HG02938 (cell line): ENCODE results near the gene DYNC2I2.
"Not testable (repeated sequence)": the region's sequence is repeated elsewhere in the genome, so short reads cannot be mapped to it uniquely, and the experiment has no call there.

Experiments
- ATAC-seq: cut with Tn5 transposase; IDR thresholded peaks from one replicate; pipeline ENCODE4 v1.9.1; 2021; ENCODE audit warnings: mild to moderate bottlenecking, moderate library complexity; ENCODE audit not compliant: unreplicated experiment

Gene DYNC2I2

DNA sequence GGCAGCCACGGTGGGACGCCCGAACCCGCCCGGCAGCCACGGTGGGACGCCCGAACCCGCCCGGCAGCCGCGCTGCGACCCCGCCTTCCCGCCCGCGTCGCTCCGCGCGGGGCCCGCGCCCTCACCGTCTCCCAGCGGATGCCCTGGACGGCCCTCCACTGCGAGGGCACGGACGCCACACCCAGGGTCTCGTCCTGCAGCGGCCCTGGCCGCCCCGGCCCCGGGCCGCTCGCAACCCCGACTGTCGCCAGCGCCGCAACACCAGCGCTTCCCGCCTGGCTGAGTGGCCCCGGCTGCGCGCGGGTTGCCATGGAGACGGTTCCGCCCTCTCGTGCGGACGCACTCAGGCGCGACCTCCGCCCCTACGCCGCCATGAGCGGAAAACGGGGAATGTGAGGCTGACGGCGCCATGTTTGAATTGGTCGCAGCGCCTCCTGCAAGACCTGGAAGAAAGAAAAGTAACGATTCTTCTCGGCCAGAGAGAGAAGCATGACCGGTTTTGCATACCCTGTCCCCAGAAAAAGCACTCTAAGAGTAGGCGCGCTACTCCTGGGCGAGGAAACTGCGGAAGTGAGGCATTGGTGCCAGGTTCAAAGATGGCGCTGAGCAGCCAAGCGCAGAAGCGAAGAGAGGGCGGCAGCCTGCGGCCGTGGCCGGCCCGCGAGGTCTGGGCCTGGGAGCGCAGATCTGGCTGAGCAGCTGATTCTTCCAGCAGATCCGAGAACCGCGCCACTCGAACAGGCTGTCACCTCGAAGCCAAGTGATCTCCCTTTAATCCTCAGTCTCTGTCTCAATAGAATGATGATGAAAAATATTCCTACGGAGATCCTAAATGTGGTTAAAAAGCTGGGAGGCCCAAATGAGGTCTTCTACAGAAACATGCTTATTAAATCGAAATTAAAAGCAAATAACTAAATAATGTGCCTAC lies at the start of gene DYNC2I2:
DYNC2I2 (minus strand) TSS at position 432 of the 928 bp plus-strand sequence; CDS start at position 311, 121 bp downstream.
- peak; percentile 48 for ATAC-seq

DNA sequence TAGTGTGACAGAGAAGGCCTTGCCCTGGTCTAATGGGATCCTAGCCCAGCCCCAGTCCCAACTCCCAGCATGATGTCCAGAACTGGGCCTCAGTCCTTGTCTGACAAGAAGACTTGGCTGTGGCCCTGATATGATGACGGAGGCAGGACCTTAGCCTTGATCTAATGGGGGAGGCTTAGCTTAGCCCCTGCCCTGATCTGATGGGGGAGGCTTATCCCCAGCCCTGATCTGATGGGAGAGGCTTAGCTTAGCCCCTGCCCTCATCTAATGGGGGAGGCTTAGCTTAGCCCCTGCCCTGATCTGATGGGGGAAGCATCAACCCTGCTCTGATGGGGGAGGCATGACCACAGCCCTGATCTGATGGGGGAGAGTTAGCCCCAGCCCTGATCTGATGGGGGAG lies 49.4 kb upstream of the DYNC2I2 start:
- no peak for ATAC-seq

DNA sequence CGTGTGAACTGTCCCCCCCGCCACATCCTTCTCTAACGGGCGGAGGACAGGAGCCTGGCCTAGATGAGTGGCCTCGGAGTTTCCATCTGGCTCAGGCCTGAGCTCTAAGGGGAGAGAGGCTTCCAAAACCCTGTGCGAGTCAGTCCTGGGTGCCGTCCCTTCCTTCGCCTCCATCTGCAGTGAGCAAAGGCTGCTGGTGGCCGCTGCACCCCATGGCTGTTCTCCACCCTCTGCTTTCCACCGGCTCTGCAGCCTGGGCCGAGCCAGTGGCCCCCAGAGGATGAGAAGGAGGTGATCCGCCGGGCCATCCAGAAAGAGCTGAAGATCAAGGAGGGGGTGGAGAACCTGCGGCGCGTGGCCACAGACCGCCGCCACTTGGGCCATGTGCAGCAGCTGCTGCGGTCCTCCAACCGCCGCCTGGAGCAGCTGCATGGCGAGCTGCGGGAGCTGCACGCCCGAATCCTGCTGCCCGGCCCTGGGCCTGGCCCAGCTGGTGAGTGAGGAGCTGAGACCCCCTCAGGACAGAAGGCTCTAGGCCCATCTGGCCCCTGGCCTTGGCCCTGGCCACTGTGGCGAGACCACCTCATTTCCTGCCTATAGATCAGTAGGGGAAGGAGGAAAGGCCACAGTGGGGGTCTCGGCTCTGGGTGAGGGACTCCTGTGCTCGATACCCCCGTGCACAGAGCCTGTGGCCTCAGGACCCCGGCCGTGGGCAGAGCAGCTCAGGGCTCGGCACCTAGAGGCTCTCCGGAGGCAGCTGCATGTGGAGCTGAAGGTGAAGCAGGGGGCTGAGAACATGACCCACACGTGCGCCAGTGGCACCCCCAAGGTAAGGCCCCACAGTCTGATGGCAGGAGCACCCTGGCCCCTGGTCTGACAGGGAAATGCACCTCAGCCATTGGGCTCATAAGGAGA lies 48.7 kb upstream of the DYNC2I2 start:
- no peak for ATAC-seq

DNA sequence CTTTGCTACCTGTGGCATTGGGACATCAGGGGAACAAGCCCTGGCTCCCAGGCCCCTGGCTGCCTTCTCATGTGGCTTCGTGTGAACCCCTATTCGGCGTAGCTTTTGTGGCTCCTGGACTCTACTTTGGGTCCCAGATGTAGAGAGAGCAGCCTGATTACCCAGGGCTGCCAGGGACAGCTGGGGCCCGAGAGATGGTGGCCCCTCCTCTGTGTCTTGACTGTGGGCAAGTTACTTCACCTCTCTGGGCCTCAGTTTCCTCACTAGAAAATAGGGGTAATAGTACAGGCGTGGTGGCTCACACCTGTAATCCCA lies 47.7 kb upstream of the DYNC2I2 start:
- no peak for ATAC-seq

DNA sequence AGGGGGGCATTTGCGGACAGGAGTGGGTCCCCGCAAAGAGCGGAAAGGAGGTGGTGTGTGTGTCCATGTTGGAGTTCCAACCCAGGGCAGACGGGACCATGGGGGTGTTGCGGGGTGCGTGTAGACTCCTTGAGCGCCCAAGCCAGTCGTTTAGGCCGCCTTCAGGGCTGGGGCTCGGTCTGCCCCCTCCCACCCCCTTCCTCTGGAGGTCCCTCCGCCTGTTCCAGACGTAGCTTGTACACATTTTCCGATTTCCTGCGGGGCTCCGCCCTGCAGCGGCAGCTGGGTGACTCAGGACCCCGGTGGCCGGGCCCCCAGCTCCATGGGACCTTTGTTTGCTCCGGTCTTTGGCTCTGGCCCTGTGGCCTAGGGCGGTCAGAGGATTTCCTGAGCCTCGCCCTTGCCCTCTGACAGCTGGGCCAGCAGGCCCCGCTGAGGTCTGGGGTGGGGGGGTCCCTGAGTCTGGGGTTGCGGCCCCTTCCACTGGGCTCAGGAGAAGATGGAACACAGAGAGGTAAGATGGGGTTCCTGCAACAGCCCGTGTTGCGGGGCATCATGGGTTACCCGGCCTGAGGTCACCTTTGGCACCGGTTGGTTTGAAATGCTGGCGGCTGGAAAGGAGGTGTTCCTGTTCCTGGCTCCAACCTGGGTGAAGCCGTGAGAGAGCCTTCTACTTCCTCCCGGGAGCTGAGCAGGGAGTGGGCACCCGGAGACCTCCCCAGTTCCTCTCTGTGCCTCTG lies 47.1 kb upstream of the DYNC2I2 start:
- no peak for ATAC-seq

DNA sequence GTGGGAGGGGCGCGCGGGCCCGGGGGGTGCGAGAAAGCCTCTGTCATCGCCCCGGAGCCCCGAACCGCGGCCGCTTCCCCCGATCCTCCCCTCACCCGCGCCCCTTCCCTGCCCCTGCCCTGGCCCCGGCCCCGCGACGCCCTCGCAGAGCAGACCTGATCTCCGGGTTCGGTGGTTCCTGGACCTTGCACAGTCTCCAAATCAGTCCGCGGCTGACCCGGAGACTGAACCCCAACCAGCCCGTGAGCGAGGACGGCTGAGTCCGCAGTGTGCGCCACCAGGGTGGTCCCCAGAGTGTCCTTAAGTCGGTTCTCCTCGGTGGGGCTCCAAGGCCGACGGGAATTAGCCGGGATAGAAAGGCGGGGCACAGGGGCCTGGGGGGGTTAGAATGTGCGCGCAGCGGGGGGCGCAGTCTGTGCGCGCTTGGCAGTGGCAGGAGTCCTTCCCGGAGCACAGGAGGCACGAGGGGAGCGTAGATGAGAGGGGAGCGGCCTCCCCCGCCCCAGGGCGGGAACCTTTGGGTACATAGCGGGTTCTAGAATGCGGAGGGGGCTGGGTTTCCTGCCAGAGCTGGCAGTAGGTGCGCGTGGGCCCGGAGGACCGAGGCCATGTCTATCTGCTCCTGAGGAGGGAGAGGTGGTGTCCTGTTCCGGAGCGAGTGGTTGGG lies 46.4 kb upstream of the DYNC2I2 start:
- peak; percentile 19 for ATAC-seq

DNA sequence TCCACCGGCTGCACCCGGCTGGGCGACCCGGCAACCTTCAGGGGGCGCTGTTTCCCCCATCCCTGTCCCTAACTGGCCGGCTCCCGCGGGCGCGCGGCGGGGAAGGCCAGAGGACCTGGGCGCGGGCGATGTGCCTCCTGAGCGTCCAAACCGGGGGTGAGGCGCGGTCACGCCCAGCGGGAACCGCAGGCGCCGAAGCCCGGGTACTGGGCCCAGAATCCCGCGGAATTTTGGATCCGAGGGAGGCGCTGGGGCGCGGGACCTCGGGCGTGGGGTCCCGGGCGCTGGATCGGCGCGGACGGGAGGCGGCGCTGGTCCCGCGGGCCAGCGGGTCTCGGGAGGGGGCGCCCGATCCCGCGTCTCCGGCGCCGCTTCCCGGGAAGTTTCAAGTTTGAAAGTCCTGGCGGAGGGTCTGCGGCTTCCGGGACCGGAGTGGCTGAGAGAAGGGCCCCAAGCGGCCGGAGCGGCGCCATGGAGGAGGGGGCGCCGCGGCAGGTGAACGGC lies 45.9 kb upstream of the DYNC2I2 start, which contains the start of gene PKN3:
PKN3 (plus strand) TSS at position 59 of the 504 bp plus-strand sequence; CDS start at position 472, 413 bp downstream.
- ATAC-seq = peak; percentile 53

DNA sequence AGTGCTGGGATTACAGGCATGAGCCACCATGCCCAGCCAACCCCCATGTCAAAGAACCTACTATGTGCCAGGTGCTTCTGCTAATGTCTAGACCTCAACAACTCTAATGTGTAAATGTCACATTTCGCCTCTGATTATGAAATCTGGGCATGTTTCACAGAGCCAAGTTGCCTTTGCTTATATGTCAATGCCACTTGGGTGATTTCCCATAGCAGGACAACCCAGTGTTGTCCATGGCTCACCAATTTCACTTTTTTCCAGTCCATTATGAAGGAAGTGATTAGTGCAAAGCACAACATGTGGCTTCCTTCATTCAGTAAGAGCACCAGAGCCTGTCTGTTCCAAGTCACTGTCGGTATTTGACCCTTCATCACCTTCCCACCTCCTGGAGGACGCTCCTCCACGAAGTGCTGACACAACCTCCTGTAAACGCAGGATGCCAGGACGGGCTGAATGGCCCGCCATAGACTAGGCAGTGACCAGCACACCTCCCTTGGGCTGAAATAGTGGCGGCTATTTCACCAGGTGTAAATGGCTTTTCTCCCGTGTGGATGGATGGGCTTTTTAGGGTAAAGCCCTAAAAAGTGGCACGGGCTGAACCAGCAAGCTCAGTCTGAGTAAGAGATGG lies 44.7 kb upstream of the DYNC2I2 start:
- no peak for ATAC-seq

DNA sequence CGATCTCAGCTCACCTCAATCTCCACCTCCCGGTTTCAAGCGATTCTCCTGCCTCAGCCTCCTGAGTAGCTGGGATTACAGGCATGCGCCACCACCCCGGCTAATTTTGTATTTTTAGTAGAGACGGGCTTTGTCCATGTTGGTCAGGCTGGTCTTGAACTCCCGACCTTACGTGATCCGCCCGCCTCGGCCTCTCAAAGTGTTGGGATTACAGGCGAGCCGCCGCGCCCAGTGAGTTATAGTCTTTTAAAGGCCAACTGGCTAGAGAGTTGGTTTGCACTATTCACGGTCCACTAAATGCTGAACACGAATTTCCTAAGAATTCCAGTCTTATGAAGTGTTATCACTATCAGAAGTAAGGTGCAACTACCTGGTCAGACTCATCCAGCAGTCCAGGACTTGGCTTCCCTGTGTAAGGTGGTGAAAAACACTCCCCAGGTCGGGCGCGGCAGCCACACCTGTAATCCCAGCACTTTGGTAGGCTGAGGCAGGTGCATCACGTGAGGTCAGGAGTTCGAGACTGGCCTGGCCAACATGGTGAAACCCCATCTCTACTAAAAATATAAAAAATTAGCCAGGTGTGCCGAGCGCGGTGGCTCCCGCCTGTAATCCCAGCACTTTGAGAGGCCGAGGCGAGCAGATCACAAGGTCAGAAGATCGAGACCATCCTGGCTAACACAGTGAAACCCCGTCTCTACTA lies 42.6 kb upstream of the DYNC2I2 start:
- not testable (repeated sequence) for ATAC-seq

DNA sequence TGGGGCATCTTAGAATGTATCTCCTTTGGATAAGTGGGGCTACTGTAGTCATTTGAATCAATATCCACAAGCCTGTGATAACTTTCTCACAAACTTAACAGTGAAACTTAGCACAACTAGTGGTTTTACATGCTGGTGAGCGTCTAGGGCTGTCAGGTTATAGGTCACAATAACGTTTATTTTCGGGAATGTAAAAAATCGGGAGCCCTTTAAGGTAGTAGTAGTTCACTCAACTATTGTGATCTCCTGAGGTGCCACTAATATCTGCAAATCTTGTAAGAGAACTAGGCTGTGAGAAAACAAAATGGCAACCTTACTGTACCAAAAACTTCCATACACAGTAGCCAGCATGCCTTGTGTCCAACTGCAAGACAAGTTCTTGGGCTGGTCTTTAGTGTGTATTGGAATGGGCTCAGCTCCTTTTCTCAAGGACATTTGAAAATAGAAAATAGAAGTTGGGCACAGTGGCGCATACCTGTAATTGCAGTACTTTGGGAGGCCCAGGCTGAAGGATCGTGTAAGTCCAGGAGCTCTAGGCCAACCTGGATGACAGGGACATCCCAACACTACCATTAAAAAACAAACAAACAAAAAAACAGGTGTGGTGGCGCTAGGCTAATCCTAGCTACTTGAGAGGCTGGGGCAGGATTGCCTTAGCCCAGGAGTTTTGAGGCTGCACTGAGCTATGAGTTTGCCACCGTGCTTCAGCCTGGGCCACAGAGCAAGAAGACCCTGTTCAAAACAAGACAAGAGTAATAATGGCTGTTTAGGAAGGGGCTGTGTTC lies 40.5 kb upstream of the DYNC2I2 start:
- ATAC-seq = no peak

DNA sequence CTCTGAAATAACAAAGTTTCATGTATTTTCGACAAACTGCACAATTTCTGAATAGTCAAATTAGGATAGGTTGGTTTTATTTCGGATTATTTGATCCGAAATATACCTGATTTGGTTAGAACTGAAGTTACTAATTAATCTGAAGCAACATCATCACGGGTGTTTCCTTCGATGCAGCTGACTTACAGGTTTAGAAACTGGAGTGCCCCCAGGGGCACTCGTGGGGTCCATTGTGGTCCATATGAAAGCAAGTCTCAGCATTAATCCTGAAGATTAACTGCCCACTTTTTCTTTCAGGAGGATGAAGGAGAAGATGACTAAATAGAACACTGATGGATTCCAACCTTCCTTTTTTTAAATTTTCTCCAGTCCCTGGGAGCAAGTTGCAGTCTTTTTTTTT lies 37.7 kb upstream of the DYNC2I2 start:
- ATAC-seq = no peak

DNA sequence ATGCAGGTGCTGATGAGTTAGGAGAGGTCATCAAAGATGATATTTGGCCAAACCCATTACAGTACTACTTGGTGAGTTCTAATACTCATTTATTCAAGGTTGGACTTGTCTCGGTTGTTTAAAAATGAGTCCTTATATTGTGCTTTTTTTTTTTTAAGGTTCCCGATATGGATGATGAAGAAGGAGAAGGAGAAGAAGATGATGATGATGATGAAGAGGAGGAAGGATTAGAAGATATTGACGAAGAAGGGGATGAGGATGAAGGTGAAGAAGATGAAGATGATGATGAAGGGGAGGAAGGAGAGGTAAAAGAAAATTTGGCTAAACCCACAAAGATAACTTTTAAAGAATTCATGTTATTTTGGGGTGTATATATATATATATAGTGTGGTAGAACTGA lies 37.1 kb upstream of the DYNC2I2 start:
- not testable (repeated sequence) for ATAC-seq

DNA sequence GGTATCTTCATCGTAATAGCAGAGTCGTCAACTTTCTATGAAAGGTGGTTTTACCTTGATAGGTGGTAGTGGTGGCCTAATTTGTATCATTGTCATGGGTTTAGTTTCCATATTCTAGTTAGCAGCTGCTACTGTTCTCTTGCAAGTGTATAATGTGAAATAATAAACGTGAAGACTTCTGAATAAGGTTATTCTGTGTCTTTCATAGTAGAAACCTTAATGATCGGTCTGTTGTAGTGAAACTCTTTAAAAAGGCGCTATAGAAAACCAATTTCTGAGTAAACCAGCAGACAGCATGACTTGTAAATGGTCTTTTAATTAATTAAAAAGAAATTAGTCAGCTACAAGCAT lies 34.0 kb upstream of the DYNC2I2 start:
- no peak for ATAC-seq

DNA sequence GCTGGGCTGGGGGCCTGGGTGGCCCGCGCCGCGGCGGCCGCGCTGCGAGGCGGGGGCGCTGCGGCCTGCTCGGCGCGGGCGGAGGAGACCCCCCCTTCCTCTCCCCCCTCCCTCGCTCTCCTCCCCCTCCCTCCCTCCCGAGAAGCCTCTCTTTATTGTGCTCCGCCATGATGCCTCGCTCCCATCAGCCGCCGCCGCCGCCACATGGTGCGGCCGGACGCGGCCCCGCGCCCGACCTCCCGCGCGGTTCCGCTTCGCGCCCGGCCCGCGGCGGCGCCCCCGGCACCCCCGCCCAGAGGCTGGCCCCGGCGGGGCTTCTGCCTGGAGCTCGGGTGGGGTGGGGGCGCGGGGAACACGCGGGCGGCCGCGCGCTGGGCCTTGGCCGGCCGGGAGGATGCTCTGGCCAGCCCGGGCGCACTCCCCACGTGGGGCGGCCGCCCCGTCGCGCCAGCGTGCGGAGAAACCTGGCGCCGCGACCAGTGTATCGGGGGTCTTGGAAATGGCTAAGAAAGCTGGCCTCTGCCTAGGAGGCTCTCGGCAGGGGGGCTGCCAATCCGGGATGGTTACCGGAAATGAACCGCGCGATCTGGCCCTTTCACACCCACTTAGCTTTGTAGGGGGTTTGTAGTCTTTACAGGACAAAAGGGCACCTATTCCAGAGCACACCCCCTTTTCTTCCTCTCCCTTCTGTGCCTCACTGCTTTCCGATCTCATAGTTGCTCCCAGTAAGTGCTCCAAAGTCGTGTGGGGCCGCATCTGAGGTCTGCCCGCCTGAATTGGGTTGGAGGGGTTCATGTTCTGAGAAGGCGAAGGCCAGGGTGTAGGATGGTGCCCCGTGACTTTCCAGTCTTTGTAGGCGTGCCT lies 33.4 kb upstream of the DYNC2I2 start:
- no peak for ATAC-seq

DNA sequence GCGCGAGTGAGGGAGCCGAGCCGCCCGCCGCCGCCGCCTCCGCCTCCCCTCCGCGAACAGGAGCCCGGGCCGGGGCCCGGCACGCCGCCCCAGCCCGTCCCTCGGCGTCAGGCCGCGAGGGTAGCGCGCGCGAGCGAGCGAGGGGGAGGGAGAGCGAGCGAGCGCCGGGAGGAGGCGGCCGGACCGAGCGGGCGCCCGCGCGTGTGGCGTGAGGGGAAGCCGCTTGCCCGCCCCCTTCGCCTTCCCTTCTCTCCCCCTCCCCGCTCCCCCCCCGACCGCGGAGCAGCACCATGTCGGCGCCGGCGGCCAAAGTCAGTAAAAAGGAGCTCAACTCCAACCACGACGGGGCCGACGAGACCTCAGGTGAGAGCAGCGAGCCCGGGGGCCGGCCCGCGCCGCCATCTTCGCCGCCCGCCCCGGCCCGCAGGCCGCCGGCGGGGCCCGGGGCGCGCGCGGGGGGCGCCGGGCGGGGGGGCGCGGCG lies 32.7 kb upstream of the DYNC2I2 start:
- ATAC-seq = peak; percentile 13

DNA sequence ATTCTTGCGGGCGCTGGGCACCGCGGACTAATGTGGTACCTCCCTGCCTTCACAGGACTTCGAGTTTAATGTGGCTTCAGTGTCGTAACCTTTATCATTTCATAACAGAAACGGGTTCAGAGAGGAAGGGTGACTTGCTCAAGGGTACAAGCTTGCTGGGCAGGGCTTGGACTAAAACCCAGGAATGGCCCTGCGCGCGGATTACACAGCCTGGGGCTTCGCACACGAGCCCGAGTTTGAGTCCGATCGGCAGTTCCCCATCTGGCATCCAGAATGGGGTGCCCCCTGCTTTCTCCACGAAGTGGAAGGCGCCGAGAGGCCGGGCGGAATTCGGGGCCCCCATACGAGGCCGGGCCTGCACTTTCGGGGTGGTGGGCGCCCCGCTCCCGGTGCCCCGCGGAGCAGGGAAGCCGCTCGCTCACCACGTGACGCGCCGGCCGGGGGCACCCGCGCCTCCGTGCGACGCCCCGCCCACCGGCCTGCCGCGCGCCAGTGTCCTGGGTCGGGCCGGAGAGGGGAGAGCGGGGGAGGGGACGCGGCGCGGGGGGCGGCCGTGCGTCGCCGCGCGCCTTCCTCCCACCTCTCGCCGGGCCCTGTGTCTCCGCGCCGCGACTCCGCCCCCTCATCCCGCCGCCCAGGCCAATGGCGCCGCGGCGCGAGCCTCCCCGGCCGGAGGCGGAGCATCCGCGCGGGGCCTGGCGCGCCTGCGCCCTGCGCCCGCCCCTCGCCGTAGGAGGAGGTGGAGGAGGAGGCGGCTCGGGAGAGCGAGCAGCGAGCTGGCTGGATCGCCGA lies 32.0 kb upstream of the DYNC2I2 start, which contains the start of gene SET:
SET (plus strand) TSS at position 722 of the 792 bp plus-strand sequence. CDS start 361 bp downstream, outside the sequence.
- peak; percentile 53 for ATAC-seq
